ENCODE data around the gene USP12. TPM values are rescaled to one million over a fixed set of nuclear protein-coding genes. Genes with fewer than 3 reads are reported as not detected.

USP12 gene
- total and polyA plus RNA-seq, 10 donors, result 13.3 to 37.3 (median 28.3) TPM

DNA sequence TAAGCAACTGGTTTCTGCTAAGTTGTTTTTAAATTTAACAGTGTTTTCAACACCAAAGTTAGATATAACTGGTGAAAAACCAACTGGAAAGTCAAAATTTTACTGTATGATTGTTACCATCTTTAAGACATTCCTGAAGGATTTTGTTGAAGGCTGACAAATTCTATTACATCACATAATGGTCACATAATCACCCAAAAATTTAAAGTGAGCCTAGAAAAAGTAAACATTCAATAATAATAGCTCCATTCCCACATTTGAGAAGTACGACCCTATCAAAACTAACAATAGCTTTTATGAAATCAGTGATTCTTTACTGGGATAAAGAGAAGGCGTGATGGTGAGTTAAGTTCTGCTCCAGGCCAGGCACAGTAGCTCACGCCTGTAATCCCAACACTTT lies 51.6 kb downstream of the USP12 start:
- no peaks in the 10 kb centered on the region for H3K27me3 ChIP-seq (replicated peaks in 1 of 7)
- WGBS, 5 donors, result 94 to 99% (median 95%) methylated on average over 3 of the region's 3 CpGs
- H3K4me3 ChIP-seq, result no peak overlapping the region
- intact Hi-C loops (cut with DNase I; ENCODE audit: low total_unique reads), result no loop called here
- peaks cover 0 to 23% (median 0%) of the 10 kb centered on the region in 6 donors for H3K36me3 ChIP-seq
- TF ChIP-seq, protein P1, sequence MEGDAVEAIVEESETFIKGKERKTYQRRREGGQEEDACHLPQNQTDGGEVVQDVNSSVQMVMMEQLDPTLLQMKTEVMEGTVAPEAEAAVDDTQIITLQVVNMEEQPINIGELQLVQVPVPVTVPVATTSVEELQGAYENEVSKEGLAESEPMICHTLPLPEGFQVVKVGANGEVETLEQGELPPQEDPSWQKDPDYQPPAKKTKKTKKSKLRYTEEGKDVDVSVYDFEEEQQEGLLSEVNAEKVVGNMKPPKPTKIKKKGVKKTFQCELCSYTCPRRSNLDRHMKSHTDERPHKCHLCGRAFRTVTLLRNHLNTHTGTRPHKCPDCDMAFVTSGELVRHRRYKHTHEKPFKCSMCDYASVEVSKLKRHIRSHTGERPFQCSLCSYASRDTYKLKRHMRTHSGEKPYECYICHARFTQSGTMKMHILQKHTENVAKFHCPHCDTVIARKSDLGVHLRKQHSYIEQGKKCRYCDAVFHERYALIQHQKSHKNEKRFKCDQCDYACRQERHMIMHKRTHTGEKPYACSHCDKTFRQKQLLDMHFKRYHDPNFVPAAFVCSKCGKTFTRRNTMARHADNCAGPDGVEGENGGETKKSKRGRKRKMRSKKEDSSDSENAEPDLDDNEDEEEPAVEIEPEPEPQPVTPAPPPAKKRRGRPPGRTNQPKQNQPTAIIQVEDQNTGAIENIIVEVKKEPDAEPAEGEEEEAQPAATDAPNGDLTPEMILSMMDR (IDR thresholded peaks at IDR 0.05 in 8 of 11, conservative IDR thresholded peaks at IDR 0.05 in 3 of 11), result no peak
- TF ChIP-seq POLR2AphosphoS5 (IDR thresholded peaks at IDR 0.05), result no peak
- no peak for TF ChIP-seq POLR2A (IDR thresholded peaks at IDR 0.05)
- H3K9me3 ChIP-seq, result peaks cover 0 to 29% (median 16%) of the 10 kb centered on the region in 8 donors
- DNase-seq, result no peak
- H3K27ac ChIP-seq, result no peak overlapping the region
- peaks cover 8 to 36% (median 17%) of the 10 kb centered on the region in 6 donors for H3K4me1 ChIP-seq

- WGBS, 5 donors, result 78 to 92% (median 84%) methylated on average over 3 of the region's 3 CpGs
- DNase-seq, result no peak
- peaks cover 8 to 47% (median 18%) of the 10 kb centered on the region in 6 donors for H3K4me1 ChIP-seq
- no peaks in the 10 kb centered on the region for H3K27me3 ChIP-seq (replicated peaks in 1 of 7)
- TF ChIP-seq, protein P1 (IDR thresholded peaks at IDR 0.05 in 8 of 11, conservative IDR thresholded peaks at IDR 0.05 in 3 of 11), result no peak
- TF ChIP-seq POLR2AphosphoS5 (IDR thresholded peaks at IDR 0.05), result no peak
- TF ChIP-seq POLR2A (IDR thresholded peaks at IDR 0.05), result no peak
- intact Hi-C loops (cut with DNase I; ENCODE audit: low total_unique reads), result no loop called here
- H3K9me3 ChIP-seq, result peaks cover 0 to 17% (median 11%) of the 10 kb centered on the region in 8 donors
- H3K27ac ChIP-seq, result no peak overlapping the region
- H3K36me3 ChIP-seq, result peaks cover 0 to 26% (median 0%) of the 10 kb centered on the region in 6 donors
- no peak overlapping the region for H3K4me3 ChIP-seq
Measured at GRCh38 chr13:27118428-27119054, 53.1 kb downstream of the USP12 start.

- H3K27ac ChIP-seq, result no peak overlapping the region
- H3K4me3 ChIP-seq, result no peak overlapping the region
- no peak for DNase-seq
- H3K9me3 ChIP-seq, result peaks cover 0 to 12% (median 5%) of the 10 kb centered on the region in 8 donors
- H3K27me3 ChIP-seq (replicated peaks in 1 of 7), result no peaks in the 10 kb centered on the region
- no peak for TF ChIP-seq POLR2A (IDR thresholded peaks at IDR 0.05)
- TF ChIP-seq, protein P1 (IDR thresholded peaks at IDR 0.05 in 8 of 11, conservative IDR thresholded peaks at IDR 0.05 in 3 of 11), result no peak
- intact Hi-C loops (cut with DNase I; ENCODE audit: low total_unique reads), result no loop called here
- H3K36me3 ChIP-seq, result peaks cover 0 to 27% (median 0%) of the 10 kb centered on the region in 6 donors
- WGBS, 5 donors, result 87 to 94% (median 92%) methylated on average over 5 of the region's 5 CpGs
- H3K4me1 ChIP-seq, result peaks cover 8 to 53% (median 19%) of the 10 kb centered on the region in 6 donors
Measured at GRCh38 chr13:27117952-27118351, 53.7 kb downstream of the USP12 start.

- peaks cover 8 to 58% (median 19%) of the 10 kb centered on the region in 6 donors for H3K4me1 ChIP-seq
- peaks cover 0 to 4% (median 0%) of the 10 kb centered on the region in 8 donors for H3K9me3 ChIP-seq
- H3K4me3 ChIP-seq, result no peak overlapping the region
- WGBS, 5 donors, result 77 to 94% (median 84%) methylated on average over 1 of the region's 1 CpG
- intact Hi-C loops (cut with DNase I; ENCODE audit: low total_unique reads), result no loop called here
- H3K36me3 ChIP-seq, result peaks cover 0 to 28% (median 0%) of the 10 kb centered on the region in 6 donors
- DNase-seq, result no peak
- TF ChIP-seq POLR2A (IDR thresholded peaks at IDR 0.05) (no peak), POLR2AphosphoS5 (IDR thresholded peaks at IDR 0.05) (no peak)
- TF ChIP-seq, protein P1 (IDR thresholded peaks at IDR 0.05 in 8 of 11, conservative IDR thresholded peaks at IDR 0.05 in 3 of 11), result no peak
- H3K27ac ChIP-seq, result no peak overlapping the region
- H3K27me3 ChIP-seq (replicated peaks in 1 of 7), result no peaks in the 10 kb centered on the region
Measured at GRCh38 chr13:27117158-27117557, 54.5 kb downstream of the USP12 start.
